ENCODE data around the gene C10orf143.

The C10orf143 gene

DNA sequence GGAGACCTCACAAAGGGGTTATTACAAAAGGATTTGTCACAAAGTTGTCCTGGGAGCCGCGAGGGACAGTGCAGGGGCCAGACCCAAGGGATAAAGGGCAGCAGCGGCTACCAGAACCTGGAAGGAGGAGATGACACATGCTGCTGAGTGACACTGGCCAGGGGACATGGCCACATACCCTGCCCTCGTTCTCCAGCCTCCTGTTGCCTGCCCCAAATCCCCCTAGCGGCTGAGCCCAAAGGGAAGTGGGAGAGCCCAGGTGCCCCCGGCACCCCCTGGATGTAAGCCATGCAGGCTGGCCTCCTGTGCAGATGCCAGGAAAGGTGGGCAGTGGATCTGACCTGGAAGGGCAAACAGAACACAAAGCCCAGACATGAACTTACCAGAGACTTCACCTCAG is 42.7 kb downstream of the C10orf143 start:
- no peak overlapping the region for H3K27ac ChIP-seq (ENCODE audit: poor library complexity, severe bottlenecking)
- H3K9me3 ChIP-seq (ENCODE audit: severe bottlenecking) = no peaks in the 10 kb centered on the region
- TF ChIP-seq, protein P1, sequence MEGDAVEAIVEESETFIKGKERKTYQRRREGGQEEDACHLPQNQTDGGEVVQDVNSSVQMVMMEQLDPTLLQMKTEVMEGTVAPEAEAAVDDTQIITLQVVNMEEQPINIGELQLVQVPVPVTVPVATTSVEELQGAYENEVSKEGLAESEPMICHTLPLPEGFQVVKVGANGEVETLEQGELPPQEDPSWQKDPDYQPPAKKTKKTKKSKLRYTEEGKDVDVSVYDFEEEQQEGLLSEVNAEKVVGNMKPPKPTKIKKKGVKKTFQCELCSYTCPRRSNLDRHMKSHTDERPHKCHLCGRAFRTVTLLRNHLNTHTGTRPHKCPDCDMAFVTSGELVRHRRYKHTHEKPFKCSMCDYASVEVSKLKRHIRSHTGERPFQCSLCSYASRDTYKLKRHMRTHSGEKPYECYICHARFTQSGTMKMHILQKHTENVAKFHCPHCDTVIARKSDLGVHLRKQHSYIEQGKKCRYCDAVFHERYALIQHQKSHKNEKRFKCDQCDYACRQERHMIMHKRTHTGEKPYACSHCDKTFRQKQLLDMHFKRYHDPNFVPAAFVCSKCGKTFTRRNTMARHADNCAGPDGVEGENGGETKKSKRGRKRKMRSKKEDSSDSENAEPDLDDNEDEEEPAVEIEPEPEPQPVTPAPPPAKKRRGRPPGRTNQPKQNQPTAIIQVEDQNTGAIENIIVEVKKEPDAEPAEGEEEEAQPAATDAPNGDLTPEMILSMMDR (IDR thresholded peaks at IDR 0.05; ENCODE audit: poor library complexity, severe bottlenecking) = no peak
- no peaks in the 10 kb centered on the region for H3K36me3 ChIP-seq (ENCODE audit: low read depth)
- peak; percentile 25 for DNase-seq (ENCODE audit: low spot score)
- no peaks in the 10 kb centered on the region for H3K27me3 ChIP-seq (ENCODE audit: insufficient read depth, poor library complexity, severe bottlenecking)
- H3K4me1 ChIP-seq (ENCODE audit: insufficient read depth, poor library complexity, severe bottlenecking) = no peaks in the 10 kb centered on the region
- no peak overlapping the region for H3K4me3 ChIP-seq (ENCODE audit: severe bottlenecking)
- no peak for ATAC-seq (ENCODE audit: low read depth)

DNA sequence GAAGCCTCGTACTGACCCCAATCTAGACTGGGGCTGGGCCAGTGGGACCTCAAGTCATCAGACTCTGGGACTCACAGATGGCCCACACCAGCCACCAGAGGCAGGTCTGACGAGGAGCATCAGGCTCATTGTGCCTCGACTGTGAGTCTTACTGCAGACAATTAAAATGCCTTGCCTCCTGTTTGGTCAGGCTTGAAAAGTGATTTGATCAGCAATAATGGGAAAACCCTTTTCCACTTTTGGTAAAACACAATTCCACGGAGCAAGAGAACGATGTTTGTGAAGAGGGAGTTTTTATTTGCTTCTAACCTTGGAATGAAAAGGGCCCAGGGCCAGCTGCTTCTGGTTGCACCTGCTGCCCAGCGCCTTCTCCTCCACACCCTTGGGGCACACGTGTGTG is 43.9 kb downstream of the C10orf143 start:
- DNase-seq (ENCODE audit: low spot score) = no peak
- no peaks in the 10 kb centered on the region for H3K27me3 ChIP-seq (ENCODE audit: insufficient read depth, poor library complexity, severe bottlenecking)
- no peak for ATAC-seq (ENCODE audit: low read depth)
- no peaks in the 10 kb centered on the region for H3K4me1 ChIP-seq (ENCODE audit: insufficient read depth, poor library complexity, severe bottlenecking)
- no peaks in the 10 kb centered on the region for H3K36me3 ChIP-seq (ENCODE audit: low read depth)
- no peak overlapping the region for H3K4me3 ChIP-seq (ENCODE audit: severe bottlenecking)
- TF ChIP-seq, protein P1 (IDR thresholded peaks at IDR 0.05; ENCODE audit: poor library complexity, severe bottlenecking) = no peak
- H3K9me3 ChIP-seq (ENCODE audit: severe bottlenecking) = no peaks in the 10 kb centered on the region
- no peak overlapping the region for H3K27ac ChIP-seq (ENCODE audit: poor library complexity, severe bottlenecking)

GRCh38 chr10:130065251-130065650 is 45.4 kb downstream of the C10orf143 start:
- Histone ChIP-seq H3K27me3 (ENCODE audit: insufficient read depth, poor library complexity, severe bottlenecking) (no peaks in the 10 kb centered on the region), H3K27ac (ENCODE audit: poor library complexity, severe bottlenecking) (no peak overlapping the region), H3K9me3 (ENCODE audit: severe bottlenecking) (no peaks in the 10 kb centered on the region)

GRCh38 chr10:130064783-130065182 is 45.8 kb downstream of the C10orf143 start:
- H3K4me1 ChIP-seq (ENCODE audit: insufficient read depth, poor library complexity, severe bottlenecking) = no peaks in the 10 kb centered on the region
- no peaks in the 10 kb centered on the region for H3K27me3 ChIP-seq (ENCODE audit: insufficient read depth, poor library complexity, severe bottlenecking)
- no peak overlapping the region for H3K4me3 ChIP-seq (ENCODE audit: severe bottlenecking)
- TF ChIP-seq, protein P1 (IDR thresholded peaks at IDR 0.05; ENCODE audit: poor library complexity, severe bottlenecking) = no peak
- ATAC-seq (ENCODE audit: low read depth) (no peak), DNase-seq (ENCODE audit: low spot score) (no peak)
- H3K27ac ChIP-seq (ENCODE audit: poor library complexity, severe bottlenecking) = no peak overlapping the region
- no peaks in the 10 kb centered on the region for H3K9me3 ChIP-seq (ENCODE audit: severe bottlenecking)
- no peaks in the 10 kb centered on the region for H3K36me3 ChIP-seq (ENCODE audit: low read depth)

More at GRCh38 chr10:130065251-130065650, 45.4 kb downstream of the C10orf143 start:
- no peak for ATAC-seq (ENCODE audit: low read depth)
- no peak for DNase-seq (ENCODE audit: low spot score)
- Histone ChIP-seq H3K36me3 (ENCODE audit: low read depth) (no peaks in the 10 kb centered on the region), H3K4me1 (ENCODE audit: insufficient read depth, poor library complexity, severe bottlenecking) (no peaks in the 10 kb centered on the region), H3K4me3 (ENCODE audit: severe bottlenecking) (no peak overlapping the region)
- TF ChIP-seq, protein P1 (IDR thresholded peaks at IDR 0.05; ENCODE audit: poor library complexity, severe bottlenecking) = no peak

- peak; percentile 24 for DNase-seq (ENCODE audit: low spot score)
- no peaks in the 10 kb centered on the region for H3K36me3 ChIP-seq (ENCODE audit: low read depth)
- H3K4me3 ChIP-seq (ENCODE audit: severe bottlenecking) = no peak overlapping the region
- TF ChIP-seq, protein P1 (IDR thresholded peaks at IDR 0.05; ENCODE audit: poor library complexity, severe bottlenecking) = no peak
- no peaks in the 10 kb centered on the region for H3K4me1 ChIP-seq (ENCODE audit: insufficient read depth, poor library complexity, severe bottlenecking)
- no peaks in the 10 kb centered on the region for H3K27me3 ChIP-seq (ENCODE audit: insufficient read depth, poor library complexity, severe bottlenecking)
- no peaks in the 10 kb centered on the region for H3K9me3 ChIP-seq (ENCODE audit: severe bottlenecking)
- no peak overlapping the region for H3K27ac ChIP-seq (ENCODE audit: poor library complexity, severe bottlenecking)
- ATAC-seq (ENCODE audit: low read depth) = no peak
Observed at GRCh38 chr10:130062976-130063375, 47.7 kb downstream of the C10orf143 start.
